GM18868 (cell line): ENCODE results near the gene SASH1.
"Not testable (repeated sequence)": the region's sequence is repeated elsewhere in the genome, so short reads cannot be mapped to it uniquely, and the experiment has no call there.

Source experiments
- ATAC-seq: cut with Tn5 transposase; IDR thresholded peaks from one replicate; pipeline ENCODE4 v1.9.1; 2021; ENCODE audit warnings: mild to moderate bottlenecking, moderate library complexity; ENCODE audit not compliant: unreplicated experiment

The SASH1 gene

GRCh38 chr6:148328876-148329555 is 13.6 kb upstream of the SASH1 start:
- no peak for ATAC-seq

DNA sequence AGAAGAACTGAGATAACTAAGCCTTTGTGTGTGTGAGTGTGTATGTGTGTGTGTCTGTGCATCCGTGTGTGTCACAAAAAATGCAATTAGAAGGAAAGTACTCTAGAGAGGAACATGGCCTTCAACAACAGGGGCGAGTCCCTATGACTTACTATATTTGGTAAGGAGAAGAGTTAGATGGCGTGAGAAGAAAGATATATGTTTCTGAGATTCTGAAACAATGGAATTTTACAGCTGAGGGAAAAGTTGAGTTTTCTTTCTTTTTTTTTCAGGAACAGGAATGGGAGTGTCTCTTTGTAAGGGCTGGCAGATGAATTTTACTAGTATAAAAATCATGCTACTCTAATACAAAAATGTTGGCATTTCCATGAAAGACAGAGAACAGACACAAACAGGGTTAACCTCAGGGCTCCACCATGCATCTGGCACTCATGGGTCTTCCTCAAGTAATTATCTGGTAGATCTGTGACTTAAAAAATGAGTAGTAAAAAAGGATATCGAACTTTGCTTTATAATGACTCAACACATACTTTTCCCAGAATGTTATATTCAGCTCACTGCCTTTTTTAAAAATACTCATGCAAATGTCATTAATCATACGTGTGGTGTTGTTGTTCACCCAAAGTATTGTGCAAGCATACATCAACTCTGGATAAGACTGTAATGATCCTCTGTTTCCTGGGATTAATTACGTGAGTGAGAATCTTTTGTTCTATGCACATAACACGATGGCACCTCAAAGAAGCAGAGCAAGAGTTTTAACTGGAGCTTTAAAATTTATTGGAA is 12.8 kb upstream of the SASH1 start:
- ATAC-seq = no peak

GRCh38 chr6:148332088-148332487 is 10.6 kb upstream of the SASH1 start:
- ATAC-seq = no peak

DNA sequence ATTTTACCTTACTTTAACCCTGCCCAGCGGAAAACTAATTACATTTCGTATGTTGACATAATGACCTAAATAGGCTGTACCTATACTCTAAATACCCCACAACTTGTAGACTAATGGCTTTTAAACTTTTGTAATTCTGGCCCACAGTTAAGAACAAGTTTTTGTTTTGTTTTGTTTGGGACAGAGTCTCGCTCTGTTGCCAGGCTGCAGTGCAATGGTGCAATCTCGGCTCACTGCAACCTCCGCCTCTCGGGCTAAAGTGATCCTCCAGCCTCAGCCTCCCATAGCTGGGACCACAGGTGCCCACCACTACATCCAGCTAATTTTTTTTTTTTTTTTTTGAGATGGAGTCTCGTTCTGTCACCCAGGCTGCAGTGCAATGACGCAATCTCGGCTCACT is 5.7 kb upstream of the SASH1 start:
- no peak for ATAC-seq

DNA sequence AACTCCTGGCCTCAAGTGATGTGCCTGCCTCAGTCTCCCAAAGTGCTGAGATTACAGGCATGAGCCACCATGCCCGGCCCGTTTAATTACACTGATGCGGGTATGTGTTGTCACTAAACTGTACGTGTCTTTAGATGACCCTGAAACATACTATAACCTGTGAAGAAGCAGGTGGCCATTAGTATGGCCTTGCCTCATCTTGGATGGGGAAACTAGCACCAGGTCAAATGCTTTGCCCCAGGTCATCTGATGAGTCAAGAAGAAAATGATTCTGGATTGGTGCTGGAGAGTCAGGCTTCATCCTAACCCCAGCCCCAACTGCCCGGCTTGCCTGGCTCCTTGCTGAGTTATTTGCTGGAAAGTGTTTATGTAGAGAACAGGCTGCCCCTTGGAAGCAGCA is 2.9 kb upstream of the SASH1 start:
- no peak for ATAC-seq

- ATAC-seq = no peak
These were observed 1.9 kb upstream of the SASH1 start for GRCh38 chr6:148340586-148341297.

DNA sequence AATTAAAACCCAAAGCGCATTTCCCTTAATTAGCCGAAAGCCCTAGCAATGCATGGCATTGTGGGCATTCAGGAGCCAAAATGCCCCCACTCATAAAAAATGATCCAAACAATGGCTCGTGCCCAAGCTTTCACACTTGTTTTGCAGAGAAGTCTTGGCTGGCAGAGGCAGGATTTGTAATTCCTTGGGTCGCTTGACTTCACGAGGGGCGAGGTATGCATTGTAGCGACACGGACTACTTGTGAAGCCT is 613 bp upstream of the SASH1 start:
- no peak for ATAC-seq

DNA sequence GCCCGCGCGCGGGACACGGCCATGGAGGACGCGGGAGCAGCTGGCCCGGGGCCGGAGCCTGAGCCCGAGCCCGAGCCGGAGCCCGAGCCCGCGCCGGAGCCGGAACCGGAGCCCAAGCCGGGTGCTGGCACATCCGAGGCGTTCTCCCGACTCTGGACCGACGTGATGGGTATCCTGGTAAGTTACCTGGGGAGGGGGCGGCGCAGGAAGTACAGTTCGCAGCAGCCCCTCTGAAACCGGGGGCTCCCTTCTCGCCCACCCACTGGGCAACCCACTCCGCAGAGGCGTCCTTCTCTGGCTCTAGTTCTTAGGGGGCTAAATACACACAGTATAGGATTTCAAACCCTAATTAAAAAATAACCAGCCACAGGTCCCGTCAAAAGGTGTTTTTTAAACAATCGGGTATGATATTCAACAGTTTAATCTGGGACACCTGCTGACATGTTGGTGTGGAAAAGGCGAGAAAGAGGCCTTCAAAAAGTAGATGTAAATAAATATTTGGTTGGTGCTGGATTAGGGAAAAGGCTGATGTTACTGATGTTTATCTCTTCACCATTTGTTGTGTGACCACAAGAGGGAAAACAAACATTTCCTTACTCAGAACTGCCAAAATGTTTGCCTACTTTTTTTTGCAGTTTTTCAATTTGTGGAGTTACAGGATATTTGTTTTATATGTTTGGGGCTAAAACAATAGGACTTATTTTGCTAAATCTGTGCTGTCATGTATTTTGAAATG is 577 bp downstream of the SASH1 start:
- no peak for ATAC-seq

GRCh38 chr6:148345176-148345575 is 2.5 kb downstream of the SASH1 start:
- no peak for ATAC-seq

- no peak for ATAC-seq
These were observed 2.9 kb downstream of the SASH1 start for GRCh38 chr6:148345578-148345977.

- ATAC-seq = no peak
These were observed 4.2 kb downstream of the SASH1 start for GRCh38 chr6:148346681-148347440.

- no peak for ATAC-seq
These were observed 4.9 kb downstream of the SASH1 start for GRCh38 chr6:148347441-148348054.

GRCh38 chr6:148348335-148348734 is 5.7 kb downstream of the SASH1 start:
- no peak for ATAC-seq

GRCh38 chr6:148348778-148349177 is 6.1 kb downstream of the SASH1 start:
- ATAC-seq = no peak

- no peak for ATAC-seq
These were observed 6.8 kb downstream of the SASH1 start for GRCh38 chr6:148349466-148349865.

- no peak for ATAC-seq
These were observed 8.7 kb downstream of the SASH1 start for GRCh38 chr6:148351309-148351708.

DNA sequence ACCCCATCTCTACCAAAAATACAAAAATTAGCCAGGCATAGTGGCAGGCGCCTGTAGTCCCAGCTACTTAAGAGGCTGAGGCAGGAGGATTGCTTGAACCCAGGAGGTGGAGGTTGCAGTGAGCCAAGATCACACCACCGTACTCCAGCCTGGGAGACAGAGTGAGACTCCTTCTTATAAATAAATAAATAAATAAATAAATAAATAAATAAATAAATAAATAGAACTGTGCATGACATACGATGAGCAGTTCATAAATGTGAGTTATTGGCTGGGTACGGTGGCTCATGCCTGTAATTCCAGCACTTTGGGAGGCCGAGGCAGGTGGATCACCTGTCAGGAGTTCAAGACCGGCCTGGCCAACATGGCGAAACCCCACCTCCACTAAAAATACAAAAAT is 9.8 kb downstream of the SASH1 start:
- ATAC-seq = not testable (repeated sequence)

- ATAC-seq = no peak
These were observed 15.7 kb downstream of the SASH1 start for GRCh38 chr6:148358196-148358785.

DNA sequence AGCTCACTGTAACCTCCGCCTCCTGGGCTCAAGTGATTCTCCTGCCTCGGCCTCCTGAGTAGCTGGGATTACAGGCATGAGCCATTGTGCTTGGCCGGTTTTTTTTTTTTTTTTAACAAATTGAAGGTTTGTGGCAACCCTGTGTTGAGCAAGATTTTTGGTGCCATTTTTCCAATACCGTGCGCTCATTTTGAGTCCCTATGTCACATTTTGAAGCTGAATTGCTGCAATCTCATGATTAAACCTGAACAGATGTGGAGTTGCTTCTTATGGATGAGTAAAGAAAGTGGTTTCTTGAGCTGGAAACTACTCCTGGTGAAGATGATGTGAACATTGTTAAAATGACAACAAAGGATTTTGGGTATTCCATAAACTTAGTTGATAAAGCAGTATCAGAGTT is 16.6 kb downstream of the SASH1 start:
- no peak for ATAC-seq
